AG04450 (cell line): ENCODE results near the gene PTPRE. TPM values are rescaled to one million over a fixed set of nuclear protein-coding genes. Genes with fewer than 3 reads are reported as not detected.

Source experiments
- CTCF ChIA-PET: fragments of 300-600, 350-600 bp; formaldehyde crosslinking; extraction: SDS; loops from one replicate; lab custom pipeline; 2022; ENCODE audit warnings: antibody characterized with exemption, inconsistent platforms; lab: Charles Lee
- POLR2A ChIA-PET: fragments of 350-600 bp; formaldehyde crosslinking; extraction: SDS; loops from one replicate; lab custom pipeline; 2021; ENCODE audit warnings: antibody characterized with exemption, inconsistent platforms; lab: Yijun Ruan, JAX
- DNase-seq: peaks from one replicate; pipeline ENCODE4 v3.0.0-alpha.2; 2011; ENCODE audit warnings: low read depth, low spot score
- H3K27ac ChIP-seq: one replicate; pipeline ENCODE4 v1.5.1; 2012; ENCODE audit warnings: low read depth, low read length, control low read depth
- H3K27me3 ChIP-seq: one replicate; pipeline ENCODE4 v1.6.0; 2012; ENCODE audit warnings: low read length; ENCODE audit not compliant: control insufficient read depth, insufficient read depth
- H3K4me3 ChIP-seq: 2 replicates; pipeline ENCODE4 v1.5.1; 2011; ENCODE audit warnings: mild to moderate bottlenecking, low read depth, low read length, control low read depth
- H3K9me3 ChIP-seq: 2 replicates; pipeline ENCODE4 v1.5.1; 2012; ENCODE audit warnings: low read length; ENCODE audit not compliant: control insufficient read depth, insufficient read depth
- polyA plus RNA-seq: library from polyadenylated mRNA; depleted of rRNA; stranded (reverse); fragments of >200 nt; gene quantifications from 2 replicates; pipeline ENCODE4 v1.2.3, GENCODE V29; 2011
- TF ChIP-seq, protein P1 (sequence below): IDR thresholded peaks from 2 replicates; pipeline ENCODE4 v1.5.1; 2011; ENCODE audit warnings: low read depth, low read length, control low read depth, inconsistent platforms

PTPRE gene
- polyA plus RNA-seq, 1 experiment = 0.38 TPM

GRCh38 chr10:127873901-127874470 lies 32.9 kb upstream of the PTPRE start:
- TF ChIP-seq, protein P1, sequence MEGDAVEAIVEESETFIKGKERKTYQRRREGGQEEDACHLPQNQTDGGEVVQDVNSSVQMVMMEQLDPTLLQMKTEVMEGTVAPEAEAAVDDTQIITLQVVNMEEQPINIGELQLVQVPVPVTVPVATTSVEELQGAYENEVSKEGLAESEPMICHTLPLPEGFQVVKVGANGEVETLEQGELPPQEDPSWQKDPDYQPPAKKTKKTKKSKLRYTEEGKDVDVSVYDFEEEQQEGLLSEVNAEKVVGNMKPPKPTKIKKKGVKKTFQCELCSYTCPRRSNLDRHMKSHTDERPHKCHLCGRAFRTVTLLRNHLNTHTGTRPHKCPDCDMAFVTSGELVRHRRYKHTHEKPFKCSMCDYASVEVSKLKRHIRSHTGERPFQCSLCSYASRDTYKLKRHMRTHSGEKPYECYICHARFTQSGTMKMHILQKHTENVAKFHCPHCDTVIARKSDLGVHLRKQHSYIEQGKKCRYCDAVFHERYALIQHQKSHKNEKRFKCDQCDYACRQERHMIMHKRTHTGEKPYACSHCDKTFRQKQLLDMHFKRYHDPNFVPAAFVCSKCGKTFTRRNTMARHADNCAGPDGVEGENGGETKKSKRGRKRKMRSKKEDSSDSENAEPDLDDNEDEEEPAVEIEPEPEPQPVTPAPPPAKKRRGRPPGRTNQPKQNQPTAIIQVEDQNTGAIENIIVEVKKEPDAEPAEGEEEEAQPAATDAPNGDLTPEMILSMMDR = no peak
- POLR2A ChIA-PET = no interaction called here
- Histone ChIP-seq H3K4me3 (no peak overlapping the region), H3K27me3 (no peaks in the 10 kb centered on the region), H3K27ac (no peak overlapping the region), H3K9me3 (peaks cover 28% of the 10 kb centered on the region)
- no peak for DNase-seq
- CTCF ChIA-PET = no interaction called here

- CTCF ChIA-PET = no interaction called here
- Histone ChIP-seq H3K4me3 (no peak overlapping the region), H3K27ac (no peak overlapping the region), H3K27me3 (no peaks in the 10 kb centered on the region), H3K9me3 (peaks cover 31% of the 10 kb centered on the region)
- no peak for DNase-seq
- POLR2A ChIA-PET = no interaction called here
- TF ChIP-seq, protein P1 = no peak
Measured at GRCh38 chr10:127874671-127875448, 32.0 kb upstream of the PTPRE start.

DNA sequence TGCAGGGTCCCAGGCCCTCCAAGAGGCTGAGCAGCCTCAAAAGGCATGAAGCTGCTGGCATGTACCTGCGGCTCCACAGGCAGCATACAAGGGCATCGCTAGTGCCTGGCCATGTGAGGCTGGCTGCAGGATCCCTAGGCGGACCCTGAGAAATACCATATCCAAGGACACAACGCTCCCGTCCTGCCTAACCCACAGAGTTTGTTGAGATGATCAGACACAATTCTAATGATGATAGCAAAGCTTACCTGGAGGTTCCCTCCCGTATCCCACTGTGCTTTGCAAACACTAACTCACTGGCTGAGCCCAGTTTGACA lies 31.5 kb upstream of the PTPRE start:
- ChIA-PET POLR2A (no interaction called here), CTCF (no interaction called here)
- DNase-seq = no peak
- Histone ChIP-seq H3K4me3 (no peak overlapping the region), H3K27ac (no peak overlapping the region), H3K9me3 (peaks cover 31% of the 10 kb centered on the region), H3K27me3 (no peaks in the 10 kb centered on the region)
- TF ChIP-seq, protein P1 = no peak

DNA sequence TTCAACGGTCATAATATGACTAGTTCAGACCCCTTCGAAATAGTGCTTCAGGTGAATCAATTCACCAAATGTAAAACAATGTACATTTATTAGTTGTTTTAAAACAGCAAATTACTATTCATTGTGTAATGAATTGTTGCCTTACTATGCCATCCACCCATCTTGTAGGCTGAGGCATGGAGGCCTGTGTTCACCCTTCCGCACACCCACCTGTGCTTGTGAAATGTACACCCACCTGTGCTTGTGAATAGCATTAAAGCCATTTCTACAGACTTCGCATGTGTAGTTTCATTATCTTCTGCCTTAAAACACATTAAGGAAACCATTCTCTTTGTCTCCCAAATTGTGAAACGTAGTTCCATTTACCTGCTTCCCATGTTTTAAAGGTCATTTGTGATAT lies 31.0 kb upstream of the PTPRE start:
- CTCF ChIA-PET = no interaction called here
- no peak for DNase-seq
- Histone ChIP-seq H3K27ac (no peak overlapping the region), H3K4me3 (no peak overlapping the region), H3K27me3 (no peaks in the 10 kb centered on the region), H3K9me3 (peaks cover 30% of the 10 kb centered on the region)
- TF ChIP-seq, protein P1 = no peak
- POLR2A ChIA-PET = no interaction called here

DNA sequence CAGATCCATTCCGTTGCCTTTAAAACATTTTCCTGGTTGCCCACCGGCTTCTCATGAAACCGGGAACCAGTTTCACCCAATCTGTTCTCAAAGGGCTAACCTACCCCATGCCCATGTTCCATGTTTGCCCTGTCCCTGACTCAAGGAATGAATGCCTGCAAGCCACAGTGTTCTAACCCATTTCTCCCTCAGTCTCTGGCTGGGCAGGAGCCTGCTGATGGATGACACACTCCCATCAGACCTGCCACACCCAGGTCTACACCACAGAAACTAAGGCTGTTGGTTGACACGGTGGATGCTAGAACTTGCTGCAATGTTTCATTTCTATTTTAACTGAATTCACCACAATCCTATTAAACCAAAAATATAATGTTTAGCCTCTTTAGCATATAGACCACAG lies 29.8 kb upstream of the PTPRE start:
- ChIA-PET POLR2A (no interaction called here), CTCF (no interaction called here)
- Histone ChIP-seq H3K27ac (no peak overlapping the region), H3K9me3 (peaks cover 30% of the 10 kb centered on the region), H3K4me3 (no peak overlapping the region), H3K27me3 (no peaks in the 10 kb centered on the region)
- DNase-seq = no peak
- TF ChIP-seq, protein P1 = no peak
